ENCODE measurements around the gene BUD31. TPM values are rescaled to one million over a fixed set of nuclear protein-coding genes. Genes with fewer than 3 reads are reported as not detected.

BUD31 gene
- total and polyA plus RNA-seq, 9 of the 15 experiments (the other 6 are each of a cell fraction or from before 2014, with no cell fraction given): 105 to 342 (median 247) TPM

DNA sequence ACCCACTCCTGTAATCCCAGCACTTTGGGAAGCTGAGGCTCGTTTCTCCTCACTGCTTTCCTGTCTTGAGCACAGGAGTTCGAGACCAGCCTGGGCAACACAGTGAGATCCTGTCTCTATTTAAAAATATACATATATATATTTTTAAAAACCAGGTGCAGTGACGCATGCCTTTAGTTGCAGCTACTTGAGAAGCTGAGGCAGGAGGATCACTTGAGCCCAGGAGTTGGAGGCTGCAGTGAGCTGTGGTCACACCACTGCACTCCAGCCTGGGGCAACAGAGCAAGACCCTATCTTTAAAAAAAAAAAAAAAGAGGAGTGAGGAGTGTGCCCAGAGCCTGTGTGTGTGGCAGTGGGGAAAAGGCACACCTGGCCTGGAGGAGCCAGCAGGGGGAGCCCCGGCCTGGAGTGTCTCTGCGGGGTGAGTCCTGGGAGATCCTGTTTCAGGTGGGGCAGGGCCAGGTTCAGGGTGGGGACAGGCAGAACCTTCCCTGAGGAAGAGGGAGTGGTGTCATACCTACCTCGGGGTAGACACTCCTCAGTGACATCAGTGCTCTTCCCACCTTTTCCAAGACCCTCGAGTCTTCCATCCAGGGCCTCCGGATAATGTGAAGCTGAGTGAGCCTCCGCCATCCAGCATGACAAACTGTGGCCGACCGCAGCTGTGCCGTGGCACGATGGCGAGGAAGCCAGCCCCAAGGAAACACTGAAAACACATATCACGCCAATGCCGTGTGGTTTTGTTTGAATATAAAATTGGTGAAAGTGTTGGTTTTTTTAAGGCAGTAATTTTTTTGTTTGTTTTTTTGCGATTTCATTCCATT lies 43.2 kb upstream of the BUD31 start (continued):
- TF ChIP-seq HLTF (IDR thresholded peaks at IDR 0.05) (no peak), ZNF57 (CRISPR knock-in tag; IDR thresholded peaks at IDR 0.05) (no peak), GATAD2A (IDR thresholded peaks at IDR 0.05) (0 out of 2 replicates have a peak, but pooled peaks have one; percentile 31), CTCFL (IDR thresholded peaks at IDR 0.05; ENCODE audit: borderline replicate concordance, insufficient read depth, low read depth, low read length, poor library complexity, severe bottlenecking) (peak; percentile 90), MAFF (IDR thresholded peaks at IDR 0.05; ENCODE audit: low read length) (no peak), JUND (IDR thresholded peaks at IDR 0.05; ENCODE audit: borderline replicate concordance, low read depth, low read length) (0 out of 2 replicates have a peak, but pooled peaks have one; percentile 15), JUND (tag; IDR thresholded peaks at IDR 0.05; ENCODE audit: borderline replicate concordance, low read depth, low read length) (no peak; the same call in 2 of the 3 replicates), BCLAF1 (IDR thresholded peaks at IDR 0.05; ENCODE audit: borderline replicate concordance in 1 of 2, control insufficient read depth in 1 of 2, low read depth in 2 of 2, low read length in 1 of 2) (no peak), NR4A1 (CRISPR knock-in tag; IDR thresholded peaks at IDR 0.05) (no peak), NR4A1 (tag; IDR thresholded peaks at IDR 0.05) (no peak), CCNT2 (IDR thresholded peaks at IDR 0.05; ENCODE audit: borderline replicate concordance, extremely low read depth, insufficient read length, low read depth, low read length) (no peak), LARP7 (IDR thresholded peaks at IDR 0.05) (no peak), ZBED1 (IDR thresholded peaks at IDR 0.05) (no peak), GATA2 (CRISPR knock-in tag; IDR thresholded peaks at IDR 0.05) (no peak), ZNF23 (CRISPR knock-in tag; IDR thresholded peaks at IDR 0.05) (no peak)
- TF ChIP-seq, protein P1, sequence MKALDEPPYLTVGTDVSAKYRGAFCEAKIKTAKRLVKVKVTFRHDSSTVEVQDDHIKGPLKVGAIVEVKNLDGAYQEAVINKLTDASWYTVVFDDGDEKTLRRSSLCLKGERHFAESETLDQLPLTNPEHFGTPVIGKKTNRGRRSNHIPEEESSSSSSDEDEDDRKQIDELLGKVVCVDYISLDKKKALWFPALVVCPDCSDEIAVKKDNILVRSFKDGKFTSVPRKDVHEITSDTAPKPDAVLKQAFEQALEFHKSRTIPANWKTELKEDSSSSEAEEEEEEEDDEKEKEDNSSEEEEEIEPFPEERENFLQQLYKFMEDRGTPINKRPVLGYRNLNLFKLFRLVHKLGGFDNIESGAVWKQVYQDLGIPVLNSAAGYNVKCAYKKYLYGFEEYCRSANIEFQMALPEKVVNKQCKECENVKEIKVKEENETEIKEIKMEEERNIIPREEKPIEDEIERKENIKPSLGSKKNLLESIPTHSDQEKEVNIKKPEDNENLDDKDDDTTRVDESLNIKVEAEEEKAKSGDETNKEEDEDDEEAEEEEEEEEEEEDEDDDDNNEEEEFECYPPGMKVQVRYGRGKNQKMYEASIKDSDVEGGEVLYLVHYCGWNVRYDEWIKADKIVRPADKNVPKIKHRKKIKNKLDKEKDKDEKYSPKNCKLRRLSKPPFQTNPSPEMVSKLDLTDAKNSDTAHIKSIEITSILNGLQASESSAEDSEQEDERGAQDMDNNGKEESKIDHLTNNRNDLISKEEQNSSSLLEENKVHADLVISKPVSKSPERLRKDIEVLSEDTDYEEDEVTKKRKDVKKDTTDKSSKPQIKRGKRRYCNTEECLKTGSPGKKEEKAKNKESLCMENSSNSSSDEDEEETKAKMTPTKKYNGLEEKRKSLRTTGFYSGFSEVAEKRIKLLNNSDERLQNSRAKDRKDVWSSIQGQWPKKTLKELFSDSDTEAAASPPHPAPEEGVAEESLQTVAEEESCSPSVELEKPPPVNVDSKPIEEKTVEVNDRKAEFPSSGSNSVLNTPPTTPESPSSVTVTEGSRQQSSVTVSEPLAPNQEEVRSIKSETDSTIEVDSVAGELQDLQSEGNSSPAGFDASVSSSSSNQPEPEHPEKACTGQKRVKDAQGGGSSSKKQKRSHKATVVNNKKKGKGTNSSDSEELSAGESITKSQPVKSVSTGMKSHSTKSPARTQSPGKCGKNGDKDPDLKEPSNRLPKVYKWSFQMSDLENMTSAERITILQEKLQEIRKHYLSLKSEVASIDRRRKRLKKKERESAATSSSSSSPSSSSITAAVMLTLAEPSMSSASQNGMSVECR (CRISPR knock-in tag; IDR thresholded peaks at IDR 0.05): no peak
- TF ChIP-seq, protein P2, sequence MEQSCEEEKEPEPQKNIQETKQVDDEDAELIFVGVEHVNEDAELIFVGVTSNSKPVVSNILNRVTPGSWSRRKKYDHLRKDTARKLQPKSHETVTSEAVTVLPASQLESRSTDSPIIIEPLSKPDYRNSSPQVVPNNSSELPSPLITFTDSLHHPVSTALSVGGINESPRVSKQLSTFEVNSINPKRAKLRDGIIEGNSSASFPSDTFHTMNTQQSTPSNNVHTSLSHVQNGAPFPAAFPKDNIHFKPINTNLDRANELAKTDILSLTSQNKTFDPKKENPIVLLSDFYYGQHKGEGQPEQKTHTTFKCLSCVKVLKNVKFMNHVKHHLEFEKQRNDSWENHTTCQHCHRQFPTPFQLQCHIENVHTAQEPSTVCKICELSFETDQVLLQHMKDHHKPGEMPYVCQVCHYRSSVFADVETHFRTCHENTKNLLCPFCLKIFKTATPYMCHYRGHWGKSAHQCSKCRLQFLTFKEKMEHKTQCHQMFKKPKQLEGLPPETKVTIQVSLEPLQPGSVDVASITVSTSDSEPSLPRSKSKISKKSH (CRISPR knock-in tag; IDR thresholded peaks at IDR 0.05): no peak
